ENCODE data around the gene PRKN.

DNA sequence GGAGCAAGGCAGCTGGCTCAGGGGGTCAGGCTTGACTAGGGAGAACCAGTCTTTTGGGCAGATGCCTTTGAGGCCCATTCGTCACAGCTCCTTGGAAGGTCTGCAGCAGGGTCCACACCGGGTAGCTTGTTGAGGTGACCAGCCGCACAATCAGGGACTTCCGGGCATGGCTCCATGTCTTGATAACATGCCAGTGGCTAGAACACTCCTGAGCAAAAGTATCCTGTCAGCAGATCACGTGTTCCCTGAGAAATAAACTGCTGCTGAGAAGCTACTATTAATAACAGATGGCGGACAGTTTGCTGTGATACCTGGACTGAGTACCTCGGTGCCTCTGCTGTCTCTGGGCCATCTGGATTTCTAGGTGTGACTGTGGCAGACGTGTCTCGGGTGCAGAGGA lies 235.9 kb downstream of the PRKN start:
- no peak for TF ChIP-seq EZH2 (IDR thresholded peaks at IDR 0.05; ENCODE audit: borderline replicate concordance)
- TF ChIP-seq, protein P1, sequence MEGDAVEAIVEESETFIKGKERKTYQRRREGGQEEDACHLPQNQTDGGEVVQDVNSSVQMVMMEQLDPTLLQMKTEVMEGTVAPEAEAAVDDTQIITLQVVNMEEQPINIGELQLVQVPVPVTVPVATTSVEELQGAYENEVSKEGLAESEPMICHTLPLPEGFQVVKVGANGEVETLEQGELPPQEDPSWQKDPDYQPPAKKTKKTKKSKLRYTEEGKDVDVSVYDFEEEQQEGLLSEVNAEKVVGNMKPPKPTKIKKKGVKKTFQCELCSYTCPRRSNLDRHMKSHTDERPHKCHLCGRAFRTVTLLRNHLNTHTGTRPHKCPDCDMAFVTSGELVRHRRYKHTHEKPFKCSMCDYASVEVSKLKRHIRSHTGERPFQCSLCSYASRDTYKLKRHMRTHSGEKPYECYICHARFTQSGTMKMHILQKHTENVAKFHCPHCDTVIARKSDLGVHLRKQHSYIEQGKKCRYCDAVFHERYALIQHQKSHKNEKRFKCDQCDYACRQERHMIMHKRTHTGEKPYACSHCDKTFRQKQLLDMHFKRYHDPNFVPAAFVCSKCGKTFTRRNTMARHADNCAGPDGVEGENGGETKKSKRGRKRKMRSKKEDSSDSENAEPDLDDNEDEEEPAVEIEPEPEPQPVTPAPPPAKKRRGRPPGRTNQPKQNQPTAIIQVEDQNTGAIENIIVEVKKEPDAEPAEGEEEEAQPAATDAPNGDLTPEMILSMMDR (IDR thresholded peaks at IDR 0.05; ENCODE audit: poor library complexity): no peak
